ENCODE results near the gene RRM2.

DNA sequence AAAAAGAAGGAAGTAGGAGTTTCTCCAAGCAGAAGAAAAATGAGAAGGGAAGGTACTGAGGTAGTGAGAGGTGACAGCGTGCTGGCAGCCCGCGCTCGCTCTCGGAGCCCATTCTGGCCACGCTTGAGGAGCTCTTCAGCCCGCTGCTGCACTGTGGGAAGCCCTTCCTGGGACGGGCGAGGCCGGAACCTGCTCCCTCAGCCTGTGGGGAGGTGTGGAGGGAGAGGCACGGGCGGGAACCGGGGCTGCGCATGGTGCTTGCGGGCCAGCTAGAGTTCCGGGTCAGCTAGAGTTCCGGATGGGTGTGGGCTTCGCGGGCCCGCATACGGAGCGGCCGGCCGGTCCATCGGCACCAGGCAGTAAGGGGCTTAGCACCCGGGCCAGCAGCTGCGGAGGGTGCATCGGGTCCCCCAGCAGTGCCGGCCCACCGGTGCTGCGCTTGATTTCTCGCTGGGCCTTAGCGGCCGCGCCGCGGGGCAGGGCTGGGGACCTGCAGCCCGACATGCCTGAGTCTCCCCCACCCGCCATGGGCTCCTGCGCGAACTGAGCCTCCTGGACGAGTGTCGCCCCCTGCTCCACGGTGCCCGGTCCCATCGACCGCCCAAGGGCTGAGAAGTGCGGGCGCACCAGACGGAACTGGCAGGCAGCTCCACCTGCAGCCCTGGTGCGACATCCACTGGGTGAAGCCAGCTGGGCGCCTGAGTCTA, 31.2 kb upstream of the RRM2 start:
- TF ChIP-seq EP300 (IDR thresholded peaks at IDR 0.05) (no peak), POLR2A (IDR thresholded peaks at IDR 0.05) (no peak)
- TF ChIP-seq, protein P1, sequence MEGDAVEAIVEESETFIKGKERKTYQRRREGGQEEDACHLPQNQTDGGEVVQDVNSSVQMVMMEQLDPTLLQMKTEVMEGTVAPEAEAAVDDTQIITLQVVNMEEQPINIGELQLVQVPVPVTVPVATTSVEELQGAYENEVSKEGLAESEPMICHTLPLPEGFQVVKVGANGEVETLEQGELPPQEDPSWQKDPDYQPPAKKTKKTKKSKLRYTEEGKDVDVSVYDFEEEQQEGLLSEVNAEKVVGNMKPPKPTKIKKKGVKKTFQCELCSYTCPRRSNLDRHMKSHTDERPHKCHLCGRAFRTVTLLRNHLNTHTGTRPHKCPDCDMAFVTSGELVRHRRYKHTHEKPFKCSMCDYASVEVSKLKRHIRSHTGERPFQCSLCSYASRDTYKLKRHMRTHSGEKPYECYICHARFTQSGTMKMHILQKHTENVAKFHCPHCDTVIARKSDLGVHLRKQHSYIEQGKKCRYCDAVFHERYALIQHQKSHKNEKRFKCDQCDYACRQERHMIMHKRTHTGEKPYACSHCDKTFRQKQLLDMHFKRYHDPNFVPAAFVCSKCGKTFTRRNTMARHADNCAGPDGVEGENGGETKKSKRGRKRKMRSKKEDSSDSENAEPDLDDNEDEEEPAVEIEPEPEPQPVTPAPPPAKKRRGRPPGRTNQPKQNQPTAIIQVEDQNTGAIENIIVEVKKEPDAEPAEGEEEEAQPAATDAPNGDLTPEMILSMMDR (IDR thresholded peaks at IDR 0.05), result no peak

All from upper lobe of left lung (tissue), 4 donors.